ENCODE data around the gene GMDS. TPM values are rescaled to one million over a fixed set of nuclear protein-coding genes. Genes with fewer than 3 reads are reported as not detected.

GMDS gene
- total RNA-seq, 2 experiments from 2014 or later = 13.9 to 16.4 TPM

- intact Hi-C loops (cut with DNase I, micrococcal nuclease) = no loop called here
- no peaks in the 10 kb centered on the region for H3K9me3 Mint-ChIP-seq
- ChIA-PET CTCF (no interaction called here), POLR2A (no interaction called here)
- Histone ChIP-seq H3K4me3 (ENCODE audit: low read length) (no peak overlapping the region), H3K27ac (ENCODE audit: low read depth in 1 of 2, low read length in 2 of 2) (no peak overlapping the region), H3K4me1 (ENCODE audit: insufficient read depth, low read length) (no peaks in the 10 kb centered on the region), H3K9me3 (ENCODE audit: control insufficient read depth in 1 of 2, insufficient read depth in 1 of 2, low read length in 2 of 2) (no peaks in the 10 kb centered on the region), H3K36me3 (ENCODE audit: insufficient read depth, low read length) (peaks cover 6% of the 10 kb centered on the region), H3K27me3 (ENCODE audit: control insufficient read depth in 1 of 2, insufficient read depth in 2 of 2, low read length in 2 of 2) (no peaks in the 10 kb centered on the region)
- ATAC-seq (ENCODE audit: poor library complexity) (no peak), DNase-seq (no peak)
- H3K36me3 Mint-ChIP-seq (ENCODE audit: low read depth) = peaks cover 7% of the 10 kb centered on the region
- H3K4me3 Mint-ChIP-seq = no peak overlapping the region
- TF ChIP-seq CTCF (IDR thresholded peaks at IDR 0.05) = no peak
- H3K27me3 Mint-ChIP-seq = no peaks in the 10 kb centered on the region
- H3K4me1 Mint-ChIP-seq (ENCODE audit: low read depth) = no peaks in the 10 kb centered on the region
- H3K27ac Mint-ChIP-seq = no peak overlapping the region
These were observed 483.9 kb downstream of the GMDS start for GRCh38 chr6:1761477-1761877.

GRCh38 chr6:1760876-1761275 is 484.5 kb downstream of the GMDS start:
- ATAC-seq (ENCODE audit: poor library complexity) (no peak), DNase-seq (no peak)
- intact Hi-C loops (cut with DNase I, micrococcal nuclease) = no loop called here
- ChIA-PET POLR2A (no interaction called here), CTCF (interaction anchor here (0.6 kb wide), 1 partner anchor 92 kb away, joined by 4 read pairs; no protein-coding TSS in a partner anchor)
- Histone ChIP-seq H3K36me3 (ENCODE audit: insufficient read depth, low read length) (peaks cover 3% of the 10 kb centered on the region), H3K27ac (ENCODE audit: low read depth in 1 of 2, low read length in 2 of 2) (no peak overlapping the region), H3K4me3 (ENCODE audit: low read length) (no peak overlapping the region), H3K4me1 (ENCODE audit: insufficient read depth, low read length) (no peaks in the 10 kb centered on the region), H3K27me3 (ENCODE audit: control insufficient read depth in 1 of 2, insufficient read depth in 2 of 2, low read length in 2 of 2) (no peaks in the 10 kb centered on the region), H3K9me3 (ENCODE audit: control insufficient read depth in 1 of 2, insufficient read depth in 1 of 2, low read length in 2 of 2) (no peaks in the 10 kb centered on the region)
- H3K9me3 Mint-ChIP-seq = no peaks in the 10 kb centered on the region
- no peak overlapping the region for H3K27ac Mint-ChIP-seq
- no peaks in the 10 kb centered on the region for H3K4me1 Mint-ChIP-seq (ENCODE audit: low read depth)
- no peak for TF ChIP-seq CTCF (IDR thresholded peaks at IDR 0.05)
- H3K4me3 Mint-ChIP-seq = no peak overlapping the region
- peaks cover 8% of the 10 kb centered on the region for H3K36me3 Mint-ChIP-seq (ENCODE audit: low read depth)
- H3K27me3 Mint-ChIP-seq = no peaks in the 10 kb centered on the region

GRCh38 chr6:1759870-1760269 is 485.5 kb downstream of the GMDS start:
- Mint-ChIP-seq H3K4me3 (no peak overlapping the region), H3K36me3 (ENCODE audit: low read depth) (peaks cover 18% of the 10 kb centered on the region), H3K27me3 (no peaks in the 10 kb centered on the region), H3K9me3 (no peaks in the 10 kb centered on the region), H3K4me1 (ENCODE audit: low read depth) (no peaks in the 10 kb centered on the region), H3K27ac (no peak overlapping the region)
- intact Hi-C loops (cut with DNase I, micrococcal nuclease) = no loop called here
- ATAC-seq (ENCODE audit: poor library complexity) (no peak), DNase-seq (no peak)
- no peak for TF ChIP-seq CTCF (IDR thresholded peaks at IDR 0.05)
- Histone ChIP-seq H3K27ac (ENCODE audit: low read depth in 1 of 2, low read length in 2 of 2) (no peak overlapping the region), H3K36me3 (ENCODE audit: insufficient read depth, low read length) (no peaks in the 10 kb centered on the region), H3K4me3 (ENCODE audit: low read length) (no peak overlapping the region), H3K4me1 (ENCODE audit: insufficient read depth, low read length) (no peaks in the 10 kb centered on the region), H3K27me3 (ENCODE audit: control insufficient read depth in 1 of 2, insufficient read depth in 2 of 2, low read length in 2 of 2) (no peaks in the 10 kb centered on the region), H3K9me3 (ENCODE audit: control insufficient read depth in 1 of 2, insufficient read depth in 1 of 2, low read length in 2 of 2) (no peaks in the 10 kb centered on the region)
- POLR2A ChIA-PET = no interaction called here
- CTCF ChIA-PET = no interaction called here

Data from CD4-positive, alpha-beta T cell (primary cell).